ENCODE results near the gene CA10.

Gene CA10

GRCh38 chr17:51668155-51668962, 490.2 kb downstream of the CA10 start:
- Histone ChIP-seq H3K36me3 (ENCODE audit: insufficient read depth, low read length) (no peaks in the 10 kb centered on the region), H3K27me3 (ENCODE audit: control insufficient read depth in 1 of 2, insufficient read depth in 2 of 2, low read length in 2 of 2) (no peaks in the 10 kb centered on the region), H3K4me3 (ENCODE audit: low read depth in 1 of 2, low read length in 2 of 2) (no peak overlapping the region), H3K9ac (ENCODE audit: low read length) (no peak overlapping the region), H3K27ac (ENCODE audit: low read depth, low read length) (no peak overlapping the region), H3K4me1 (ENCODE audit: insufficient read depth, low read length) (no peaks in the 10 kb centered on the region), H3K9me3 (ENCODE audit: low read length) (no peaks in the 10 kb centered on the region)

GRCh38 chr17:51667706-51668083, 490.8 kb downstream of the CA10 start:
- Histone ChIP-seq H3K27ac (ENCODE audit: low read depth, low read length) (no peak overlapping the region), H3K27me3 (ENCODE audit: control insufficient read depth in 1 of 2, insufficient read depth in 2 of 2, low read length in 2 of 2) (no peaks in the 10 kb centered on the region), H3K9me3 (ENCODE audit: low read length) (no peaks in the 10 kb centered on the region), H3K4me3 (ENCODE audit: low read depth in 1 of 2, low read length in 2 of 2) (no peak overlapping the region), H3K9ac (ENCODE audit: low read length) (no peak overlapping the region), H3K36me3 (ENCODE audit: insufficient read depth, low read length) (no peaks in the 10 kb centered on the region), H3K4me1 (ENCODE audit: insufficient read depth, low read length) (no peaks in the 10 kb centered on the region)

DNA sequence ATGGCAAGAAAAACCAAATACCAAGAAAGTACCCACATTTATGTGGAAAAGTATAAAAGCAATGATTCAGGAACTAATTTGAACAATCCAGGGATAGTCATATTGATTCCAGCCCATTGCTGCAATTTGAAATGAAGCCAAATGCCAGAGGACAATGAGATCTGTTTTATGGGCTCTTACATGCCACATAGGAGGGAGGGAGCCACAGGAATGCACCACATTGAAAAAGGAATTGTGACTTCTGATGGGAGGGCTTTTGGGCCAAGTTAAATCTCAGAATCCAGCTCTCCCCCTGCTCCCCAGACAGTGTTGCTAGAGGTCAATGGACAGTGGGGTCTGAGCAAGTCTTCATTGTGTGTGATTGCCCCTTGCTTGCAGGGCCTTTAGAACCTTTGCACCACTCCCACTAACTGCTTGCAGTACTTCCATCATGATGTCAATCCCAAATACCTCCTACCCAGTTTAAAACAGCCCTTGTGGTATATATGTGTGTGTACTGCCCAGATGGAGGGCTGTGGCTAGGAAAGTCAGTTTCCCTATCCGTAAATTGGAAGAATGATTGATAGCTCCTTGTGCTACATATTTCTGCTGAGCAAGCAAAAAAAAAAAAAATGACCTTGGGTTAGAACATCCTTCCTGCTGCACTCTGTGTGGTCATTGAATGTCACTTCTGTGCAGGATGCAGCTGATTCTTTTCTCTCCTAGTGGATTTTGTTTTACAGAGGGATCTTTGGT, 491.4 kb downstream of the CA10 start:
- H3K27ac ChIP-seq (ENCODE audit: low read depth, low read length): no peak overlapping the region
- H3K27me3 ChIP-seq (ENCODE audit: control insufficient read depth in 1 of 2, insufficient read depth in 2 of 2, low read length in 2 of 2): no peaks in the 10 kb centered on the region
- H3K9me3 ChIP-seq (ENCODE audit: low read length): no peaks in the 10 kb centered on the region
- no peak overlapping the region for H3K9ac ChIP-seq (ENCODE audit: low read length)
- no peak overlapping the region for H3K4me3 ChIP-seq (ENCODE audit: low read depth in 1 of 2, low read length in 2 of 2)
- no peaks in the 10 kb centered on the region for H3K36me3 ChIP-seq (ENCODE audit: insufficient read depth, low read length)
- no peaks in the 10 kb centered on the region for H3K4me1 ChIP-seq (ENCODE audit: insufficient read depth, low read length)

DNA sequence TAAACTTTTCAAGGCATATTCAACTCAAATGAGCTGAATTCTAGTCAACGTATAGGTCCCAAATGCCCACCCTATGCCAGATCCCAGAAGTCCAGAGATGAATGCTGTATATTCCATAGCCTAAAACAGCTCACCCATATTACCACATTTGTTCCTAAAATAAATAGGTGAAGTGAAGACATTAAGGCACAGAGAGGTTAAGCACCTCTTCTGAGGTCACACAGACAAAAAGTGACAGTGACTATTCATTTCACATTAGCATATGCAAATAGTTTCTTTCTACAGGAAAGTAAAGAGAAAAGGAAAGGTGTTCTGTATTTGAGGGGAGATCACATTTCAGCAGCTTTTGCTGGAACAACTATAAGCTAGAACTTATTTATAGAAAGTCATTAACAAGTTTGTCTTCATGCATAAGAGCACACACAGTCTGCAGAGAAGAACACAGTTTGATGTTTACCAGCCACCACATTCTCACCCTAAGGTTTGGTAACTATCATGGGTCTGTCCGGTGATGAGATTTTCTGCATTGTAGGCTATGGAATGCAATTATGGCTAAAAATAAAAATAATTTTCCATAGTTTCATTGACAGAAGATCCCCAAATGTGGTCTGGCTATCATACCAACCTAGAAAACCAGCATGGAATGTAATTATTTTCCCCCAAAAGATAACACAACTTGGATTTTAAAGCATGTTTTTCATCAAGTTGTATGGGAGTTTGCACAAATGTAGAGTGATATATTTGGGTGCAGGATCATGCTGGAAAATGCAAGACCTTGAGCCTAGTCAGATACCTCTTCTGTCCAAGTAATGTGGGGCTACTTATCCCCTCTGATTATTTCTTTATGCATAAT, 496.1 kb downstream of the CA10 start:
- H3K36me3 ChIP-seq (ENCODE audit: insufficient read depth, low read length): no peaks in the 10 kb centered on the region
- no peaks in the 10 kb centered on the region for H3K9me3 ChIP-seq (ENCODE audit: low read length)
- H3K4me3 ChIP-seq (ENCODE audit: low read depth in 1 of 2, low read length in 2 of 2): no peak overlapping the region
- H3K4me1 ChIP-seq (ENCODE audit: insufficient read depth, low read length): no peaks in the 10 kb centered on the region
- H3K27ac ChIP-seq (ENCODE audit: low read depth, low read length): no peak overlapping the region
- H3K9ac ChIP-seq (ENCODE audit: low read length): no peak overlapping the region
- H3K27me3 ChIP-seq (ENCODE audit: control insufficient read depth in 1 of 2, insufficient read depth in 2 of 2, low read length in 2 of 2): no peaks in the 10 kb centered on the region

- no peak overlapping the region for H3K9ac ChIP-seq (ENCODE audit: low read length)
- H3K36me3 ChIP-seq (ENCODE audit: insufficient read depth, low read length): no peaks in the 10 kb centered on the region
- no peaks in the 10 kb centered on the region for H3K27me3 ChIP-seq (ENCODE audit: control insufficient read depth in 1 of 2, insufficient read depth in 2 of 2, low read length in 2 of 2)
- H3K27ac ChIP-seq (ENCODE audit: low read depth, low read length): no peak overlapping the region
- H3K9me3 ChIP-seq (ENCODE audit: low read length): no peaks in the 10 kb centered on the region
- H3K4me3 ChIP-seq (ENCODE audit: low read depth in 1 of 2, low read length in 2 of 2): no peak overlapping the region
- H3K4me1 ChIP-seq (ENCODE audit: insufficient read depth, low read length): no peaks in the 10 kb centered on the region
These were observed 497.1 kb downstream of the CA10 start for GRCh38 chr17:51661403-51661802.

DNA sequence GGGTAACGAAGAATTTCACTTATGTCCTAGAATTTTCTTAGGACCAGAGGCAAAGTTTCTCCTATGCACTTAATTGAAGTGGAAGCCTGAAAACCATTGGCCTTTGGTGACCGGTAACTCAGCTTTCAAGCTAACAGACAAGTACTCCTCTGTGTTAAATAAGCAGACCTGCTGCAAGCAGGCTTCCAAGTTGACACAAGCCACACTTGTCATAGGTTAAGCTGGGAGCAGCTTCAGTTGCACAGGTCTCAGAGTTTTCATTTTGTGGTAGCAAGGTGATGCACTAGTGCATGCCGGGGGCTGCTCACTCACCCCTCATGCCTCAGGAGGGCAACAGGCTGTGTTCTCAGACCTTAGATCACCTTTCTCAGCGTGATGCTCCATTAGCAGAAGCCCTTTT, 498.2 kb downstream of the CA10 start:
- H3K4me3 ChIP-seq (ENCODE audit: low read depth in 1 of 2, low read length in 2 of 2): no peak overlapping the region
- no peaks in the 10 kb centered on the region for H3K27me3 ChIP-seq (ENCODE audit: control insufficient read depth in 1 of 2, insufficient read depth in 2 of 2, low read length in 2 of 2)
- H3K9ac ChIP-seq (ENCODE audit: low read length): no peak overlapping the region
- H3K9me3 ChIP-seq (ENCODE audit: low read length): no peaks in the 10 kb centered on the region
- no peaks in the 10 kb centered on the region for H3K4me1 ChIP-seq (ENCODE audit: insufficient read depth, low read length)
- no peak overlapping the region for H3K27ac ChIP-seq (ENCODE audit: low read depth, low read length)
- H3K36me3 ChIP-seq (ENCODE audit: insufficient read depth, low read length): no peaks in the 10 kb centered on the region

- H3K36me3 ChIP-seq (ENCODE audit: insufficient read depth, low read length): no peaks in the 10 kb centered on the region
These were observed 501.3 kb downstream of the CA10 start for GRCh38 chr17:51657224-51657623.

GRCh38 chr17:51653878-51654277, 504.6 kb downstream of the CA10 start:
- no peaks in the 10 kb centered on the region for H3K27me3 ChIP-seq (ENCODE audit: control insufficient read depth in 1 of 2, insufficient read depth in 2 of 2, low read length in 2 of 2)
- no peaks in the 10 kb centered on the region for H3K9me3 ChIP-seq (ENCODE audit: low read length)
- no peaks in the 10 kb centered on the region for H3K36me3 ChIP-seq (ENCODE audit: insufficient read depth, low read length)
- H3K9ac ChIP-seq (ENCODE audit: low read length): no peak overlapping the region
- H3K4me1 ChIP-seq (ENCODE audit: insufficient read depth, low read length): no peaks in the 10 kb centered on the region
- no peak overlapping the region for H3K27ac ChIP-seq (ENCODE audit: low read depth, low read length)
- H3K4me3 ChIP-seq (ENCODE audit: low read depth in 1 of 2, low read length in 2 of 2): no peak overlapping the region

More at GRCh38 chr17:51657224-51657623, 501.3 kb downstream of the CA10 start:
- H3K27me3 ChIP-seq (ENCODE audit: control insufficient read depth in 1 of 2, insufficient read depth in 2 of 2, low read length in 2 of 2): no peaks in the 10 kb centered on the region
- H3K27ac ChIP-seq (ENCODE audit: low read depth, low read length): no peak overlapping the region
- H3K9ac ChIP-seq (ENCODE audit: low read length): no peak overlapping the region
- no peaks in the 10 kb centered on the region for H3K4me1 ChIP-seq (ENCODE audit: insufficient read depth, low read length)
- no peak overlapping the region for H3K4me3 ChIP-seq (ENCODE audit: low read depth in 1 of 2, low read length in 2 of 2)
- H3K9me3 ChIP-seq (ENCODE audit: low read length): no peaks in the 10 kb centered on the region

DNA sequence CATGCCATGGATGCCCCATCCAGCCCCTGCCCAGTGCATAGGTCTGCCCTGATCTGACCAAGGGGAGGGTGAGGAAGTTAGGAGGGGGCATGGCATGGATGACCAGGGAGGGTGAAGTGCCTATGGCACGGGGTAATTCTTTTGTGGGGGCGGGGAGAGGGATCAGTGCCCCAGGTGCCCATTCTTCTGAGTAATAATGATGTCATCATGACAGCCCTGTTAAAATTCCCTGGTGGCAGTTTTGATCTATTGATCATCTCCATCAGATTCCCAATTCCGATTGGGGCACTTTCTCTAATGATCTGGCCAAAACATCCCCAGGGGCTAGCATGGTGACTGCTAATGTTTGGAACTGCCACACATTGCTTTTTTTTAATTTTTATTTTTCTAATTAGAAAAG, 506.0 kb downstream of the CA10 start:
- Histone ChIP-seq H3K9ac (ENCODE audit: low read length) (no peak overlapping the region), H3K27ac (ENCODE audit: low read depth, low read length) (no peak overlapping the region), H3K4me3 (ENCODE audit: low read depth in 1 of 2, low read length in 2 of 2) (no peak overlapping the region), H3K27me3 (ENCODE audit: control insufficient read depth in 1 of 2, insufficient read depth in 2 of 2, low read length in 2 of 2) (no peaks in the 10 kb centered on the region), H3K9me3 (ENCODE audit: low read length) (no peaks in the 10 kb centered on the region), H3K4me1 (ENCODE audit: insufficient read depth, low read length) (no peaks in the 10 kb centered on the region), H3K36me3 (ENCODE audit: insufficient read depth, low read length) (no peaks in the 10 kb centered on the region)

- Histone ChIP-seq H3K4me1 (ENCODE audit: insufficient read depth, low read length) (no peaks in the 10 kb centered on the region), H3K27me3 (ENCODE audit: control insufficient read depth in 1 of 2, insufficient read depth in 2 of 2, low read length in 2 of 2) (no peaks in the 10 kb centered on the region), H3K27ac (ENCODE audit: low read depth, low read length) (no peak overlapping the region), H3K36me3 (ENCODE audit: insufficient read depth, low read length) (no peaks in the 10 kb centered on the region), H3K9me3 (ENCODE audit: low read length) (no peaks in the 10 kb centered on the region), H3K4me3 (ENCODE audit: low read depth in 1 of 2, low read length in 2 of 2) (no peak overlapping the region), H3K9ac (ENCODE audit: low read length) (no peak overlapping the region)
These were observed 506.8 kb downstream of the CA10 start for GRCh38 chr17:51651513-51652298.

- no peaks in the 10 kb centered on the region for H3K9me3 ChIP-seq (ENCODE audit: low read length)
- H3K27ac ChIP-seq (ENCODE audit: low read depth, low read length): no peak overlapping the region
- H3K9ac ChIP-seq (ENCODE audit: low read length): no peak overlapping the region
- H3K36me3 ChIP-seq (ENCODE audit: insufficient read depth, low read length): no peaks in the 10 kb centered on the region
- H3K4me1 ChIP-seq (ENCODE audit: insufficient read depth, low read length): no peaks in the 10 kb centered on the region
- H3K27me3 ChIP-seq (ENCODE audit: control insufficient read depth in 1 of 2, insufficient read depth in 2 of 2, low read length in 2 of 2): no peaks in the 10 kb centered on the region
- H3K4me3 ChIP-seq (ENCODE audit: low read depth in 1 of 2, low read length in 2 of 2): no peak overlapping the region
These were observed 507.7 kb downstream of the CA10 start for GRCh38 chr17:51650772-51651171.
